Erythroblast (primary cell): ENCODE measurements around the gene NFIA.

Source experiments
- GATA1 ChIP-seq: IDR thresholded peaks from 2 replicates; pipeline ENCODE4 v1.6.1; 2011; ENCODE audit warnings: low read depth, mild to moderate bottlenecking, control low read depth, low read length, moderate library complexity
- POLR2A ChIP-seq: IDR thresholded peaks from 2 replicates; pipeline ENCODE4 v1.6.1; 2011; ENCODE audit warnings: mild to moderate bottlenecking, low read length

- TF ChIP-seq POLR2A (no peak), GATA1 (no peak)
Observed at GRCh38 chr1:61284248-61284854, 202.0 kb downstream of the NFIA start.
